ENCODE data around the gene DGCR2. TPM values are rescaled to one million over a fixed set of nuclear protein-coding genes. Genes with fewer than 3 reads are reported as not detected.
A peak's percentile ranks its signal among the peaks of the same experiment; 100 is the strongest.
"Not testable (repeated sequence)": the region's sequence is repeated elsewhere in the genome, so short reads cannot be mapped to it uniquely, and the experiment has no call there.

Gene DGCR2
- total and polyA plus RNA-seq, 2 of the 4 experiments (the other 2 are of a cell fraction), result 17.2 to 35.4 TPM

GRCh38 chr22:19029113-19030103 lies 92.8 kb downstream of the DGCR2 start:
- H3K9ac ChIP-seq (ENCODE audit: low read depth, low read length); BruUV-seq (replicated peaks); H2BK15ac ChIP-seq (ENCODE audit: low read depth, low read length); H4K5ac ChIP-seq (ENCODE audit: low read depth, low read length); DNase-seq; H3K4me3 ChIP-seq (ENCODE audit: insufficient read depth, low read depth, low read length); H4K91ac ChIP-seq (ENCODE audit: insufficient read depth, low read depth, low read length); H3K9me3 ChIP-seq (ENCODE audit: control insufficient read depth, insufficient read depth, low read length); H2AFZ ChIP-seq (replicated peaks; ENCODE audit: low read length, poor library complexity); H3K56ac ChIP-seq (ENCODE audit: extremely low read depth, insufficient read depth, low read length); dilution Hi-C loops (cut with HindIII; ENCODE audit: low sequenced_read_pairs, unreplicated experiment); H4K8ac ChIP-seq (ENCODE audit: low read depth in 2 of 2, low read length in 2 of 2); H2BK5ac ChIP-seq (ENCODE audit: low read depth, low read length, poor library complexity, severe bottlenecking); H3K9me1 ChIP-seq (ENCODE audit: insufficient read depth, low read length); H3K36me3 ChIP-seq (ENCODE audit: control insufficient read depth, insufficient read depth, low read length); H2BK120ac ChIP-seq (ENCODE audit: low read depth, low read length); H2AK9ac ChIP-seq (replicated peaks; ENCODE audit: low read depth, low read length, poor library complexity); H3K4ac ChIP-seq (ENCODE audit: low read depth, low read length); POLR2A ChIA-PET (ENCODE audit: unreplicated experiment); H2AK5ac ChIP-seq (ENCODE audit: low read depth, low read length); H3K4me1 ChIP-seq (ENCODE audit: control insufficient read depth, insufficient read depth, low read length); H3K23ac ChIP-seq (ENCODE audit: low read depth, low read length); ATAC-seq (ENCODE audit: low read depth); H3K14ac ChIP-seq (replicated peaks; ENCODE audit: low read depth, low read length); in situ Hi-C loops (cut with MboI; ENCODE audit: low sequenced_read_pairs); H4K20me1 ChIP-seq (ENCODE audit: insufficient read depth, low read length); intact Hi-C loops (cut with micrococcal nuclease); H3K18ac ChIP-seq (ENCODE audit: low read depth, low read length); H3K4me2 ChIP-seq (ENCODE audit: low read depth, low read length); H2BK20ac ChIP-seq (ENCODE audit: low read depth, low read length); CTCF ChIA-PET; H3K27ac ChIP-seq (ENCODE audit: insufficient read depth, low read length); H3K79me1 ChIP-seq (ENCODE audit: low read depth in 1 of 2, low read length in 2 of 2): not testable (repeated sequence)
- peaks cover 16% of the 10 kb centered on the region for H3K27me3 ChIP-seq (ENCODE audit: control insufficient read depth, insufficient read depth, low read length)
- 8% methylated on average over 41 of the region's 125 CpGs; no CpG with 5 or more reads in 1 of the 2 experiments for WGBS, 2 experiments (ENCODE audit: extremely low coverage in 2 of 2, insufficient read length in 1 of 2)

GRCh38 chr22:19028060-19028455 lies 94.2 kb downstream of the DGCR2 start:
- H3K36me3 ChIP-seq (ENCODE audit: control insufficient read depth, insufficient read depth, low read length); H3K4me2 ChIP-seq (ENCODE audit: low read depth, low read length); H3K4me3 ChIP-seq (ENCODE audit: insufficient read depth, low read depth, low read length); POLR2A ChIA-PET (ENCODE audit: unreplicated experiment); H2BK5ac ChIP-seq (ENCODE audit: low read depth, low read length, poor library complexity, severe bottlenecking); H3K14ac ChIP-seq (replicated peaks; ENCODE audit: low read depth, low read length); intact Hi-C loops (cut with micrococcal nuclease); H3K27ac ChIP-seq (ENCODE audit: insufficient read depth, low read length); H2BK120ac ChIP-seq (ENCODE audit: low read depth, low read length); H4K20me1 ChIP-seq (ENCODE audit: insufficient read depth, low read length); H2BK15ac ChIP-seq (ENCODE audit: low read depth, low read length); CTCF ChIA-PET; H3K9me3 ChIP-seq (ENCODE audit: control insufficient read depth, insufficient read depth, low read length); H2BK20ac ChIP-seq (ENCODE audit: low read depth, low read length); H3K79me1 ChIP-seq (ENCODE audit: low read depth in 1 of 2, low read length in 2 of 2); H3K9ac ChIP-seq (ENCODE audit: low read depth, low read length); H2AK9ac ChIP-seq (replicated peaks; ENCODE audit: low read depth, low read length, poor library complexity); H4K8ac ChIP-seq (ENCODE audit: low read depth in 2 of 2, low read length in 2 of 2); H4K5ac ChIP-seq (ENCODE audit: low read depth, low read length); H2AK5ac ChIP-seq (ENCODE audit: low read depth, low read length); BruUV-seq (replicated peaks); H3K9me1 ChIP-seq (ENCODE audit: insufficient read depth, low read length); H3K18ac ChIP-seq (ENCODE audit: low read depth, low read length); DNase-seq; H2AFZ ChIP-seq (replicated peaks; ENCODE audit: low read length, poor library complexity); H3K56ac ChIP-seq (ENCODE audit: extremely low read depth, insufficient read depth, low read length); dilution Hi-C loops (cut with HindIII; ENCODE audit: low sequenced_read_pairs, unreplicated experiment); in situ Hi-C loops (cut with MboI; ENCODE audit: low sequenced_read_pairs); H3K4me1 ChIP-seq (ENCODE audit: control insufficient read depth, insufficient read depth, low read length); H4K91ac ChIP-seq (ENCODE audit: insufficient read depth, low read depth, low read length); H3K4ac ChIP-seq (ENCODE audit: low read depth, low read length); H3K23ac ChIP-seq (ENCODE audit: low read depth, low read length): not testable (repeated sequence)
- peak; percentile 65 for ATAC-seq (ENCODE audit: low read depth)
- peaks cover 16% of the 10 kb centered on the region for H3K27me3 ChIP-seq (ENCODE audit: control insufficient read depth, insufficient read depth, low read length)
- WGBS, 2 experiments (ENCODE audit: extremely low coverage in 2 of 2, insufficient read length in 1 of 2), result 64% methylated on average over 2 of the region's 5 CpGs; no CpG with 5 or more reads in 1 of the 2 experiments

Measured in IMR-90 (cell line).